Measurements from ENCODE around the gene PARM1.

PARM1 gene

GRCh38 chr4:75001871-75002270, 69.0 kb downstream of the PARM1 start:
- H3K9ac ChIP-seq (ENCODE audit: low read length): no peak overlapping the region

GRCh38 chr4:75002381-75002780, 69.5 kb downstream of the PARM1 start:
- Histone ChIP-seq H3K79me1 (ENCODE audit: low read length) (no peaks in the 10 kb centered on the region), H3K4me1 (ENCODE audit: control insufficient read depth in 1 of 2, insufficient read depth in 2 of 2, low read length in 2 of 2) (peaks cover 0 to 2% of the 10 kb centered on the region in 2 experiments), H3K79me2 (ENCODE audit: control insufficient read depth, insufficient read depth, low read length, poor library complexity) (no peaks in the 10 kb centered on the region), H2AFZ (ENCODE audit: insufficient read depth, low read length, poor library complexity) (no peak overlapping the region), H3K4me3 (ENCODE audit: low read depth, low read length) (no peak overlapping the region), H2BK120ac (ENCODE audit: insufficient read depth, low read length, poor library complexity) (no peak overlapping the region), H2AK5ac (ENCODE audit: low read length) (no peak overlapping the region), H3K9me3 (ENCODE audit: insufficient read depth, low read depth, low read length) (no peaks in the 10 kb centered on the region), H4K8ac (ENCODE audit: low read depth, low read length) (no peak overlapping the region), H4K91ac (ENCODE audit: low read depth, low read length) (no peak overlapping the region), H3K23ac (ENCODE audit: low read length) (no peak overlapping the region), H2BK12ac (ENCODE audit: low read length) (no peak overlapping the region), H3K18ac (ENCODE audit: low read length) (no peak overlapping the region), H3K4me2 (ENCODE audit: low read length) (no peak overlapping the region), H3K27ac (ENCODE audit: low read depth, low read length) (no peak overlapping the region), H3K36me3 (ENCODE audit: control insufficient read depth in 1 of 2, insufficient read depth in 2 of 2, low read length in 2 of 2) (no peaks in the 10 kb centered on the region), H3K4ac (ENCODE audit: low read depth, low read length) (no peak overlapping the region), H4K12ac (ENCODE audit: low read depth, low read length) (no peak overlapping the region), H2BK5ac (ENCODE audit: low read depth, low read length, poor library complexity) (no peak overlapping the region), H3K9ac (ENCODE audit: low read length) (no peak overlapping the region), H3K27me3 (ENCODE audit: insufficient read depth, low read length) (no peaks in the 10 kb centered on the region), H3K14ac (ENCODE audit: low read length) (no peak overlapping the region)
- WGBS (ENCODE audit: extremely low coverage, insufficient coverage, insufficient read length): no CpG with 5 or more reads among the region's 2 CpGs
- DNase-seq: no peak

More at GRCh38 chr4:75001871-75002270, 69.0 kb downstream of the PARM1 start:
- H2AK5ac ChIP-seq (ENCODE audit: low read length): no peak overlapping the region
- no peak overlapping the region for H2AFZ ChIP-seq (ENCODE audit: insufficient read depth, low read length, poor library complexity)
- no peaks in the 10 kb centered on the region for H3K36me3 ChIP-seq (ENCODE audit: control insufficient read depth in 1 of 2, insufficient read depth in 2 of 2, low read length in 2 of 2)
- H3K23ac ChIP-seq (ENCODE audit: low read length): no peak overlapping the region
- DNase-seq: no peak
- no peak overlapping the region for H2BK120ac ChIP-seq (ENCODE audit: insufficient read depth, low read length, poor library complexity)
- H3K4me3 ChIP-seq (ENCODE audit: low read depth, low read length): no peak overlapping the region
- H3K4me2 ChIP-seq (ENCODE audit: low read length): no peak overlapping the region
- no peaks in the 10 kb centered on the region for H3K79me1 ChIP-seq (ENCODE audit: low read length)
- H2BK12ac ChIP-seq (ENCODE audit: low read length): no peak overlapping the region
- H3K4me1 ChIP-seq (ENCODE audit: control insufficient read depth in 1 of 2, insufficient read depth in 2 of 2, low read length in 2 of 2): peaks cover 0 to 2% of the 10 kb centered on the region in 2 experiments
- no peak overlapping the region for H3K27ac ChIP-seq (ENCODE audit: low read depth, low read length)
- H4K8ac ChIP-seq (ENCODE audit: low read depth, low read length): no peak overlapping the region
- WGBS (ENCODE audit: extremely low coverage, insufficient coverage, insufficient read length): no CpG with 5 or more reads among the region's 2 CpGs
- H3K9me3 ChIP-seq (ENCODE audit: insufficient read depth, low read depth, low read length): no peaks in the 10 kb centered on the region
- H3K4ac ChIP-seq (ENCODE audit: low read depth, low read length): no peak overlapping the region
- no peaks in the 10 kb centered on the region for H3K27me3 ChIP-seq (ENCODE audit: insufficient read depth, low read length)
- no peaks in the 10 kb centered on the region for H3K79me2 ChIP-seq (ENCODE audit: control insufficient read depth, insufficient read depth, low read length, poor library complexity)
- H2BK5ac ChIP-seq (ENCODE audit: low read depth, low read length, poor library complexity): no peak overlapping the region
- H4K12ac ChIP-seq (ENCODE audit: low read depth, low read length): no peak overlapping the region
- H3K18ac ChIP-seq (ENCODE audit: low read length): no peak overlapping the region
- H3K14ac ChIP-seq (ENCODE audit: low read length): no peak overlapping the region
- H4K91ac ChIP-seq (ENCODE audit: low read depth, low read length): no peak overlapping the region

- no peak overlapping the region for H3K4me2 ChIP-seq (ENCODE audit: low read length)
- no peak overlapping the region for H4K12ac ChIP-seq (ENCODE audit: low read depth, low read length)
- H3K79me1 ChIP-seq (ENCODE audit: low read length): no peaks in the 10 kb centered on the region
- H4K8ac ChIP-seq (ENCODE audit: low read depth, low read length): no peak overlapping the region
- no peak overlapping the region for H2AFZ ChIP-seq (ENCODE audit: insufficient read depth, low read length, poor library complexity)
- no peak overlapping the region for H2BK120ac ChIP-seq (ENCODE audit: insufficient read depth, low read length, poor library complexity)
- no peak overlapping the region for H3K4me3 ChIP-seq (ENCODE audit: low read depth, low read length)
- H3K27me3 ChIP-seq (ENCODE audit: insufficient read depth, low read length): no peaks in the 10 kb centered on the region
- H3K36me3 ChIP-seq (ENCODE audit: control insufficient read depth in 1 of 2, insufficient read depth in 2 of 2, low read length in 2 of 2): no peaks in the 10 kb centered on the region
- no peak overlapping the region for H2BK5ac ChIP-seq (ENCODE audit: low read depth, low read length, poor library complexity)
- H2AK5ac ChIP-seq (ENCODE audit: low read length): no peak overlapping the region
- no peak overlapping the region for H3K18ac ChIP-seq (ENCODE audit: low read length)
- peaks cover 0 to 2% of the 10 kb centered on the region in 2 experiments for H3K4me1 ChIP-seq (ENCODE audit: control insufficient read depth in 1 of 2, insufficient read depth in 2 of 2, low read length in 2 of 2)
- H3K23ac ChIP-seq (ENCODE audit: low read length): no peak overlapping the region
- H3K9ac ChIP-seq (ENCODE audit: low read length): no peak overlapping the region
- no peak overlapping the region for H4K91ac ChIP-seq (ENCODE audit: low read depth, low read length)
- no peak for DNase-seq
- H3K4ac ChIP-seq (ENCODE audit: low read depth, low read length): no peak overlapping the region
- H3K9me3 ChIP-seq (ENCODE audit: insufficient read depth, low read depth, low read length): no peaks in the 10 kb centered on the region
- H3K79me2 ChIP-seq (ENCODE audit: control insufficient read depth, insufficient read depth, low read length, poor library complexity): no peaks in the 10 kb centered on the region
- no peak overlapping the region for H3K27ac ChIP-seq (ENCODE audit: low read depth, low read length)
- H2BK12ac ChIP-seq (ENCODE audit: low read length): no peak overlapping the region
- H3K14ac ChIP-seq (ENCODE audit: low read length): no peak overlapping the region
Measured at GRCh38 chr4:75003979-75004378, 71.1 kb downstream of the PARM1 start.

GRCh38 chr4:75004755-75005668, 72.1 kb downstream of the PARM1 start:
- Histone ChIP-seq H2BK120ac (ENCODE audit: insufficient read depth, low read length, poor library complexity) (no peak overlapping the region), H2BK12ac (ENCODE audit: low read length) (no peak overlapping the region), H4K12ac (ENCODE audit: low read depth, low read length) (no peak overlapping the region), H3K79me1 (ENCODE audit: low read length) (no peaks in the 10 kb centered on the region), H4K8ac (ENCODE audit: low read depth, low read length) (no peak overlapping the region), H3K4me1 (ENCODE audit: control insufficient read depth in 1 of 2, insufficient read depth in 2 of 2, low read length in 2 of 2) (peaks cover 0 to 2% of the 10 kb centered on the region in 2 experiments), H3K36me3 (ENCODE audit: control insufficient read depth in 1 of 2, insufficient read depth in 2 of 2, low read length in 2 of 2) (no peaks in the 10 kb centered on the region), H3K27me3 (ENCODE audit: insufficient read depth, low read length) (no peaks in the 10 kb centered on the region), H3K18ac (ENCODE audit: low read length) (no peak overlapping the region), H3K4me3 (ENCODE audit: low read depth, low read length) (no peak overlapping the region), H3K79me2 (ENCODE audit: control insufficient read depth, insufficient read depth, low read length, poor library complexity) (no peaks in the 10 kb centered on the region), H3K4ac (ENCODE audit: low read depth, low read length) (no peak overlapping the region), H2AFZ (ENCODE audit: insufficient read depth, low read length, poor library complexity) (no peak overlapping the region), H3K9ac (ENCODE audit: low read length) (no peak overlapping the region), H3K9me3 (ENCODE audit: insufficient read depth, low read depth, low read length) (no peaks in the 10 kb centered on the region), H3K23ac (ENCODE audit: low read length) (no peak overlapping the region), H4K91ac (ENCODE audit: low read depth, low read length) (no peak overlapping the region), H3K4me2 (ENCODE audit: low read length) (no peak overlapping the region), H2AK5ac (ENCODE audit: low read length) (no peak overlapping the region), H3K14ac (ENCODE audit: low read length) (no peak overlapping the region), H2BK5ac (ENCODE audit: low read depth, low read length, poor library complexity) (no peak overlapping the region), H3K27ac (ENCODE audit: low read depth, low read length) (no peak overlapping the region)
- no CpG with 5 or more reads among the region's 9 CpGs for WGBS (ENCODE audit: extremely low coverage, insufficient coverage, insufficient read length)
- DNase-seq: no peak
